M059J (cell line): ENCODE data around the gene SRP14. TPM values are rescaled to one million over a fixed set of nuclear protein-coding genes. Genes with fewer than 3 reads are reported as not detected.

Source experiments
- total RNA-seq: library from RNA; depleted of rRNA; stranded (reverse); fragments of >200 nt; shearing (Covaris generic); gene quantifications from 2 replicates; pipeline ENCODE4 v1.2.3, GENCODE V29; 2014; rRNA removed

The SRP14 gene
- total RNA-seq, 1 experiment from 2014 or later = 307 TPM

Other genes with a start within 250 kb of the SRP14 start
- gene GPR176, start 118.9 kb downstream of the SRP14 start, total RNA-seq = 75.9 and 107 TPM in 2 replicates
- 33.0 and 56.7 TPM in 2 replicates for gene EIF2AK4, start 105.1 kb downstream of the SRP14 start, total RNA-seq
- 5.4 and 12.1 TPM in 2 replicates for gene BMF, start 69.7 kb upstream of the SRP14 start, total RNA-seq
- gene BUB1B, start 121.9 kb upstream of the SRP14 start, total RNA-seq = 47.1 and 54.0 TPM in 2 replicates
- gene PAK6, start 199.9 kb upstream of the SRP14 start, total RNA-seq = 9.8 and 13.0 TPM in 2 replicates
- not detected in 2 replicates for gene ANKRD63, start 243.9 kb upstream of the SRP14 start, total RNA-seq